Parathyroid adenoma (tissue), 2 donors: Measurements from ENCODE around the gene HDAC4.

ENCODE experiments used
- H2AFZ ChIP-seq: fragments of 300-600 bp; sonication (generic); one replicate; pipeline ENCODE4 v1.7.0; 2017; ENCODE audit warnings: antibody characterized with exemption, mild to moderate bottlenecking
- H3K27ac ChIP-seq: fragments of 300-600 bp; sonication (generic); one replicate; pipeline ENCODE4 v1.7.0; 2017
- H3K27me3 ChIP-seq: fragments of 300-600 bp; sonication (generic); one replicate; pipeline ENCODE4 v1.7.0; 2017; ENCODE audit warnings: low read length; ENCODE audit not compliant: control insufficient read depth, insufficient read depth
- H3K36me3 ChIP-seq: fragments of 300-600 bp; sonication (generic); one replicate; pipeline ENCODE4 v1.7.0; 2017; ENCODE audit warnings: low read length; ENCODE audit not compliant: control insufficient read depth, insufficient read depth
- H3K4me1 ChIP-seq: fragments of 300-600 bp; sonication (generic); one replicate; pipeline ENCODE4 v1.7.0; 2017; ENCODE audit warnings: control low read depth
- H3K4me2 ChIP-seq: fragments of 300-600 bp; sonication (generic); one replicate; pipeline ENCODE4 v1.7.0; 2017; ENCODE audit warnings: low read length
- H3K4me3 ChIP-seq: fragments of 300-600 bp; sonication (generic); one replicate; pipeline ENCODE4 v1.7.0; 2017; ENCODE audit warnings: low read depth, low read length
- H3K79me2 ChIP-seq: fragments of 300-600 bp; sonication (generic); one replicate; pipeline ENCODE4 v1.7.0; 2017; ENCODE audit warnings: control low read depth
- H3K9ac ChIP-seq: fragments of 300-600 bp; sonication (generic); one replicate; pipeline ENCODE4 v1.7.0; 2017; ENCODE audit warnings: mild to moderate bottlenecking
- H3K9me3 ChIP-seq: fragments of 300-600 bp; sonication (generic); one replicate; pipeline ENCODE4 v1.7.0; 2017; ENCODE audit warnings: low read length; ENCODE audit not compliant: control insufficient read depth
- CTCF ChIP-seq: fragments of 300-600 bp; sonication (generic); IDR thresholded peaks from one replicate; pipeline ENCODE4 v1.7.0; 2017; ENCODE audit warnings: antibody characterized with exemption, mild to moderate bottlenecking
- donor health status: primary hyperparathyroidism.

The HDAC4 gene

GRCh38 chr2:239255628-239256349 is 145.0 kb downstream of the HDAC4 start:
- H3K36me3 ChIP-seq: no peaks in the 10 kb centered on the region
- peaks cover 3% of the 10 kb centered on the region for H3K9me3 ChIP-seq
- peaks cover 39% of the 10 kb centered on the region for H3K79me2 ChIP-seq
- no peak for TF ChIP-seq CTCF
- H3K4me2 ChIP-seq: no peak overlapping the region
- no peak overlapping the region for H3K4me3 ChIP-seq
- H2AFZ ChIP-seq: no peak overlapping the region
- H3K27me3 ChIP-seq: no peaks in the 10 kb centered on the region
- peaks cover 4% of the 10 kb centered on the region for H3K4me1 ChIP-seq
- no peak overlapping the region for H3K27ac ChIP-seq
- no peak overlapping the region for H3K9ac ChIP-seq

- H3K9me3 ChIP-seq: peaks cover 3% of the 10 kb centered on the region
- peaks cover 34% of the 10 kb centered on the region for H3K79me2 ChIP-seq
- H3K4me3 ChIP-seq: no peak overlapping the region
- H2AFZ ChIP-seq: no peak overlapping the region
- no peaks in the 10 kb centered on the region for H3K27me3 ChIP-seq
- no peak overlapping the region for H3K9ac ChIP-seq
- no peak overlapping the region for H3K4me2 ChIP-seq
- peaks cover 4% of the 10 kb centered on the region for H3K4me1 ChIP-seq
- H3K27ac ChIP-seq: no peak overlapping the region
- no peak for TF ChIP-seq CTCF
- H3K36me3 ChIP-seq: no peaks in the 10 kb centered on the region
Observed at GRCh38 chr2:239255218-239255617, 145.6 kb downstream of the HDAC4 start.

DNA sequence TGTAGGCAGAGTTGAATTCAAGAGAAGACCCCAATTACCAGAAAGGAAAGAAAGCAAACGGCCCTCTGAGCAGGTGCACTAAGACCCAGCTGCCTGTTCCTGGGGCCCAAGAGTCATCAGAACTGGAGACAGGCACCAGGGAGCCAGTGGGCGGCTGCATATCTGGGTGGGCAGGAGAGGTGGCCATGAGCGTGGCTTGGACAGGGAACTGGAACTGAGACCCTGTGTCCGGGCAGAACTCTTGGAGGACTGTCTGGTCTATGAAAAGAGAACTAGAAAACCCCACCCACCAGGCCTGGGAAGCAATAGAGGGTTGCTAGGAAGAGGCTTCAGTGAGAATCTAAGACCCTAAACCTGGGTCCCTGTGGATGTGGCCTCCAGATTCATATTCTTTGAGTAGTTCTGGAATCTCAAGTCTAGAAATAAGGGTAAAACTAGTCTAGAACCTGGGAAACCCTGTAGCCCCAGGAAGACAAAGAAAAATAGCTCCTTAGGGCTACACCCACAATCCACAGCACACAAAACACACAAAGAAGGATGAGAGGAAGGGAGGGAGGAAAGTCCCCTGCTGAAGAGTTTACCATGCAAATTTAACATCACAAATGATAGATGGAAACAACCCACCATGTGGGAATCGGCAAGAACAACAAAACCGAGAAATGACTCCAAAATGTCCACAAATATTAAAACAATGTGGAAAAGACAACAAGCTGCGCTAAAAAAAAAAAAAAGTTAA is 147.0 kb downstream of the HDAC4 start:
- Histone ChIP-seq H3K27ac (no peak overlapping the region), H3K9ac (no peak overlapping the region), H3K9me3 (peaks cover 3% of the 10 kb centered on the region), H3K36me3 (no peaks in the 10 kb centered on the region), H3K4me3 (no peak overlapping the region), H3K79me2 (peaks cover 29% of the 10 kb centered on the region), H3K27me3 (no peaks in the 10 kb centered on the region), H3K4me1 (peaks cover 4% of the 10 kb centered on the region), H2AFZ (no peak overlapping the region), H3K4me2 (no peak overlapping the region)
- no peak for TF ChIP-seq CTCF

GRCh38 chr2:239253264-239253663 is 147.6 kb downstream of the HDAC4 start:
- Histone ChIP-seq H3K36me3 (no peaks in the 10 kb centered on the region), H3K27ac (no peak overlapping the region), H3K4me1 (peaks cover 4% of the 10 kb centered on the region), H3K79me2 (peaks cover 26% of the 10 kb centered on the region), H3K9ac (no peak overlapping the region), H2AFZ (no peak overlapping the region), H3K4me2 (no peak overlapping the region), H3K9me3 (peaks cover 3% of the 10 kb centered on the region), H3K4me3 (no peak overlapping the region), H3K27me3 (no peaks in the 10 kb centered on the region)
- TF ChIP-seq CTCF: no peak
